SK-N-SH (cell line): Measurements from ENCODE around the gene CAD.

Experiments used
- CTCF ChIP-seq: fragments of 200-600 bp; sonication (generic); IDR thresholded peaks from 2 replicates; pipeline ENCODE4 v1.6.1; 2017; ENCODE audit warnings: antibody characterized with exemption, mild to moderate bottlenecking, moderate library complexity
- EP300 ChIP-seq, 2 experiments: IDR thresholded peaks; 2 replicates each; pipeline versions ENCODE4 v1.4.0 to v1.6.1; 2012; ENCODE audit warnings: borderline replicate concordance in 1 of 2, low read depth in 1 of 2, low read length in 1 of 2
- FOXJ3 ChIP-seq: sonication (generic); formaldehyde crosslinking; IDR thresholded peaks from 2 replicates; pipeline ENCODE4 v1.5.1; 2020; ENCODE audit warnings: mild to moderate bottlenecking, missing genetic modification reagents
- GABPA ChIP-seq: IDR thresholded peaks from 2 replicates; pipeline ENCODE4 v1.4.0; 2012; ENCODE audit warnings: low read depth, mild to moderate bottlenecking
- IRF3 ChIP-seq: fragments of 150-350 bp; IDR thresholded peaks from 2 replicates; pipeline ENCODE4 v1.6.1; 2016; ENCODE audit warnings: mild to moderate bottlenecking, low read depth, low read length
- MAX ChIP-seq: IDR thresholded peaks from 2 replicates; pipeline ENCODE4 v1.4.0; 2012; ENCODE audit warnings: low read depth
- NRF1 ChIP-seq: IDR thresholded peaks from 2 replicates; pipeline ENCODE4 v1.6.1; 2012; ENCODE audit warnings: low read depth, mild to moderate bottlenecking, low read length
- RCOR1 ChIP-seq: fragments of 150-350 bp; IDR thresholded peaks from 2 replicates; pipeline ENCODE4 v1.6.1; 2017; ENCODE audit warnings: antibody characterized with exemption, low read length
- RFX5 ChIP-seq: IDR thresholded peaks from 2 replicates; pipeline ENCODE4 v1.6.1; 2012; ENCODE audit warnings: mild to moderate bottlenecking, improper control_type of control experiment, low read length
- RXRA ChIP-seq: IDR thresholded peaks from 2 replicates; pipeline ENCODE4 v1.4.0; 2012; ENCODE audit warnings: low read depth, mild to moderate bottlenecking, borderline replicate concordance
- SMC3 ChIP-seq: IDR thresholded peaks from 2 replicates; pipeline ENCODE4 v1.6.1; 2012; ENCODE audit warnings: low read depth, low read length, improper control_type of control experiment
- TAF1 ChIP-seq: IDR thresholded peaks from 2 replicates; pipeline ENCODE4 v1.6.1; 2012; ENCODE audit warnings: low read depth, mild to moderate bottlenecking, low read length, moderate library complexity, borderline replicate concordance

- TF ChIP-seq TAF1 (no peak), RXRA (no peak), CTCF (no peak), RCOR1 (no peak), FOXJ3 (CRISPR knock-in tag) (no peak), GABPA (no peak), RFX5 (no peak), SMC3 (no peak), EP300 (IDR thresholded peaks at IDR 0.05; ENCODE audit: borderline replicate concordance in 1 of 2, low read depth in 1 of 2, low read length in 1 of 2) (no peak), NRF1 (no peak), MAX (no peak), IRF3 (no peak)
Observed at GRCh38 chr2:27203741-27204140, 13.4 kb upstream of the CAD start.
